ENCODE measurements around the gene FHIT.

Gene FHIT

GRCh38 chr3:60147249-60147950 is 1103.9 kb downstream of the FHIT start:
- DNase-seq (ENCODE audit: low read depth in 1 of 2, low spot score in 1 of 2) = no peak

GRCh38 chr3:60146121-60146520 is 1105.1 kb downstream of the FHIT start:
- DNase-seq (ENCODE audit: low read depth in 1 of 2, low spot score in 1 of 2) = no peak

- DNase-seq (ENCODE audit: low read depth in 1 of 2, low spot score in 1 of 2) = no peak
Observed at GRCh38 chr3:60144071-60144470, 1107.2 kb downstream of the FHIT start.

GRCh38 chr3:60142009-60142408 is 1109.2 kb downstream of the FHIT start:
- DNase-seq (ENCODE audit: low read depth in 1 of 2, low spot score in 1 of 2) = no peak

GRCh38 chr3:60140160-60140559 is 1111.1 kb downstream of the FHIT start:
- DNase-seq (ENCODE audit: low read depth in 1 of 2, low spot score in 1 of 2) = no peak

- no peak for DNase-seq (ENCODE audit: low read depth in 1 of 2, low spot score in 1 of 2)
Observed at GRCh38 chr3:60136601-60137000, 1114.7 kb downstream of the FHIT start.

- no peak for DNase-seq (ENCODE audit: low read depth in 1 of 2, low spot score in 1 of 2)
Observed at GRCh38 chr3:60135474-60135873, 1115.8 kb downstream of the FHIT start.

GRCh38 chr3:60133269-60134162 is 1117.7 kb downstream of the FHIT start:
- DNase-seq (ENCODE audit: low read depth in 1 of 2, low spot score in 1 of 2) = no peak

- DNase-seq (ENCODE audit: low read depth in 1 of 2, low spot score in 1 of 2) = no peak
Observed at GRCh38 chr3:60131618-60132017, 1119.6 kb downstream of the FHIT start.

GRCh38 chr3:60126511-60127304 is 1124.5 kb downstream of the FHIT start:
- no peak for DNase-seq (ENCODE audit: low read depth in 1 of 2, low spot score in 1 of 2)

GRCh38 chr3:60125686-60126085 is 1125.6 kb downstream of the FHIT start:
- DNase-seq (ENCODE audit: low read depth in 1 of 2, low spot score in 1 of 2) = no peak

GRCh38 chr3:60120245-60120644 is 1131.0 kb downstream of the FHIT start:
- no peak for DNase-seq (ENCODE audit: low read depth in 1 of 2, low spot score in 1 of 2)

- no peak for DNase-seq (ENCODE audit: low read depth in 1 of 2, low spot score in 1 of 2)
Observed at GRCh38 chr3:60114191-60114590, 1137.1 kb downstream of the FHIT start.

- no peak for DNase-seq (ENCODE audit: low read depth in 1 of 2, low spot score in 1 of 2)
Observed at GRCh38 chr3:60107275-60107674, 1144.0 kb downstream of the FHIT start.

GRCh38 chr3:60102154-60102553 is 1149.1 kb downstream of the FHIT start:
- no peak for DNase-seq (ENCODE audit: low read depth in 1 of 2, low spot score in 1 of 2)

- DNase-seq (ENCODE audit: low read depth in 1 of 2, low spot score in 1 of 2) = no peak
Observed at GRCh38 chr3:60101621-60102020, 1149.6 kb downstream of the FHIT start.

- no peak for DNase-seq (ENCODE audit: low read depth in 1 of 2, low spot score in 1 of 2)
Observed at GRCh38 chr3:60096403-60096802, 1154.8 kb downstream of the FHIT start.

- DNase-seq (ENCODE audit: low read depth in 1 of 2, low spot score in 1 of 2) = no peak
Observed at GRCh38 chr3:60095930-60096329, 1155.3 kb downstream of the FHIT start.

GRCh38 chr3:60095516-60095915 is 1155.7 kb downstream of the FHIT start:
- DNase-seq (ENCODE audit: low read depth in 1 of 2, low spot score in 1 of 2) = no peak

GRCh38 chr3:60094392-60094947 is 1156.8 kb downstream of the FHIT start:
- DNase-seq (ENCODE audit: low read depth in 1 of 2, low spot score in 1 of 2) = no peak

GRCh38 chr3:60090548-60090947 is 1160.7 kb downstream of the FHIT start:
- DNase-seq (ENCODE audit: low read depth in 1 of 2, low spot score in 1 of 2) = no peak

Data from stimulated activated CD4-positive, alpha-beta T cell treated with anti-CD3 and anti-CD28 coated beads, Interleukin-15, amount 100 ng/mL, for 1 hour (primary cell).